ENCODE results near the gene KEAP1. TPM values are rescaled to one million over a fixed set of nuclear protein-coding genes. Genes with fewer than 3 reads are reported as not detected.
A peak's percentile ranks its signal among the peaks of the same experiment; 100 is the strongest.
"Not testable (repeated sequence)": the region's sequence is repeated elsewhere in the genome, so short reads cannot be mapped to it uniquely, and the experiment has no call there.

The KEAP1 gene
- total RNA-seq, 2 donors from 2014 or later: 53.3 to 59.5 TPM

GRCh38 chr19:10464456-10464855 lies 38.7 kb downstream of the KEAP1 start:
- no peak overlapping the region for H3K9ac ChIP-seq (ENCODE audit: extremely low read depth, low read length, poor library complexity, severe bottlenecking)
- no peak overlapping the region for H3K4me3 Mint-ChIP-seq
- no peak overlapping the region for H3K27ac Mint-ChIP-seq
- no peak overlapping the region for H3K27ac ChIP-seq (ENCODE audit: low read depth, low read length)
- H3K9me3 Mint-ChIP-seq: no peaks in the 10 kb centered on the region
- H3K4me1 ChIP-seq (ENCODE audit: control insufficient read depth, insufficient read depth, low read length): no peaks in the 10 kb centered on the region
- no peaks in the 10 kb centered on the region for H3K36me3 ChIP-seq (ENCODE audit: control insufficient read depth, insufficient read depth, low read length)
- no peaks in the 10 kb centered on the region for H3K36me3 Mint-ChIP-seq (ENCODE audit: low read depth)
- 94 to 95% methylated on average over 4 to 5 of the region's 5 CpGs for WGBS, 2 experiments (ENCODE audit: insufficient coverage in 1 of 2, insufficient read length in 1 of 2)
- DNase-seq: no peak
- H3K4me3 ChIP-seq (ENCODE audit: low read length): no peak overlapping the region
- H3K27me3 ChIP-seq (ENCODE audit: control insufficient read depth, insufficient read depth, low read length, poor library complexity, severe bottlenecking): no peaks in the 10 kb centered on the region
- H3K9me3 ChIP-seq (ENCODE audit: control insufficient read depth, low read length): no peaks in the 10 kb centered on the region
- H3K4me1 Mint-ChIP-seq: no peaks in the 10 kb centered on the region
- no peak for TF ChIP-seq CTCF (conservative IDR thresholded peaks at IDR 0.05)
- H3K27me3 Mint-ChIP-seq (ENCODE audit: insufficient read depth): peaks cover 12% of the 10 kb centered on the region

- no peak for DNase-seq
- H3K27me3 ChIP-seq (ENCODE audit: control insufficient read depth, insufficient read depth, low read length, poor library complexity, severe bottlenecking): no peaks in the 10 kb centered on the region
- no peaks in the 10 kb centered on the region for H3K4me1 Mint-ChIP-seq
- H3K9me3 Mint-ChIP-seq: no peaks in the 10 kb centered on the region
- no peak overlapping the region for H3K9ac ChIP-seq (ENCODE audit: extremely low read depth, low read length, poor library complexity, severe bottlenecking)
- H3K36me3 Mint-ChIP-seq (ENCODE audit: low read depth): no peaks in the 10 kb centered on the region
- H3K27me3 Mint-ChIP-seq (ENCODE audit: insufficient read depth): peaks cover 12% of the 10 kb centered on the region
- H3K27ac ChIP-seq (ENCODE audit: low read depth, low read length): no peak overlapping the region
- H3K4me3 ChIP-seq (ENCODE audit: low read length): no peak overlapping the region
- WGBS, 2 experiments (ENCODE audit: insufficient coverage in 1 of 2, insufficient read length in 1 of 2): 89 to 97% methylated on average over 1 to 4 of the region's 4 CpGs
- TF ChIP-seq CTCF (conservative IDR thresholded peaks at IDR 0.05): no peak
- no peaks in the 10 kb centered on the region for H3K9me3 ChIP-seq (ENCODE audit: control insufficient read depth, low read length)
- no peaks in the 10 kb centered on the region for H3K4me1 ChIP-seq (ENCODE audit: control insufficient read depth, insufficient read depth, low read length)
- no peak overlapping the region for H3K4me3 Mint-ChIP-seq
- H3K36me3 ChIP-seq (ENCODE audit: control insufficient read depth, insufficient read depth, low read length): no peaks in the 10 kb centered on the region
- H3K27ac Mint-ChIP-seq: no peak overlapping the region
Measured at GRCh38 chr19:10462557-10462956, 40.6 kb downstream of the KEAP1 start.

- H3K9me3 Mint-ChIP-seq; H3K27ac Mint-ChIP-seq; H3K9me3 ChIP-seq (ENCODE audit: control insufficient read depth, low read length); H3K27me3 ChIP-seq (ENCODE audit: control insufficient read depth, insufficient read depth, low read length, poor library complexity, severe bottlenecking); H3K36me3 Mint-ChIP-seq (ENCODE audit: low read depth); H3K9ac ChIP-seq (ENCODE audit: extremely low read depth, low read length, poor library complexity, severe bottlenecking); H3K4me1 Mint-ChIP-seq; DNase-seq; H3K36me3 ChIP-seq (ENCODE audit: control insufficient read depth, insufficient read depth, low read length); H3K4me1 ChIP-seq (ENCODE audit: control insufficient read depth, insufficient read depth, low read length); H3K27ac ChIP-seq (ENCODE audit: low read depth, low read length): not testable (repeated sequence)
- H3K4me3 Mint-ChIP-seq: peak overlapping the region; percentile 51
- H3K4me3 ChIP-seq (ENCODE audit: low read length): peak overlapping the region; percentile 77
- WGBS, 2 experiments (ENCODE audit: insufficient coverage in 1 of 2, insufficient read length in 1 of 2): 88 to 96% methylated on average over 3 to 14 of the region's 15 CpGs
- H3K27me3 Mint-ChIP-seq (ENCODE audit: insufficient read depth): peaks cover 12% of the 10 kb centered on the region
Measured at GRCh38 chr19:10462042-10462441, 41.1 kb downstream of the KEAP1 start.

Data from endodermal cell (in vitro differentiated cells).